HEK293 (cell line): ENCODE results near the gene SAMD9.

ENCODE experiments used
- CTCF ChIA-PET: fragments of 350-600 bp; formaldehyde crosslinking; extraction: SDS; loops from one replicate; lab custom pipeline; 2021; ENCODE audit warnings: antibody characterized with exemption; lab: Yijun Ruan, JAX
- POLR2A ChIA-PET: fragments of 300-600 bp; formaldehyde crosslinking; extraction: SDS; loops from one replicate; lab custom pipeline; 2020; ENCODE audit warnings: antibody characterized with exemption, inconsistent platforms; lab: Yijun Ruan, JAX
- H3K27ac ChIP-seq: fragments of 200-500 bp; sonication (Bioruptor generic); 2 replicates; pipeline ENCODE4 v1.5.1; 2014; ENCODE audit warnings: low read depth, low read length, control low read depth, inconsistent platforms; ENCODE audit errors: extremely low read depth
- H3K36me3 ChIP-seq, 2 experiments: fragments of 200-500 bp in 1 of 2; sonication (Bioruptor generic) in 1 of 2; 1 replicate in 1 of 2; 2 replicates in 1 of 2; pipeline ENCODE4 v1.5.1; 2014 to 2017; ENCODE audit warnings: inconsistent platforms in 2 of 2, low read length in 2 of 2; ENCODE audit not compliant: control insufficient read depth in 2 of 2, insufficient read depth in 1 of 2
- H3K4me1 ChIP-seq: fragments of 200-500 bp; sonication (Bioruptor generic); 2 replicates; pipeline ENCODE4 v1.5.1; 2014; ENCODE audit warnings: mild to moderate bottlenecking, low read length, inconsistent platforms; ENCODE audit not compliant: control insufficient read depth, insufficient read depth
- H3K4me3 ChIP-seq: 2 replicates; pipeline ENCODE4 v1.5.1; 2011; ENCODE audit warnings: low read depth, mild to moderate bottlenecking, control low read depth, low read length, moderate library complexity
- H3K9me3 ChIP-seq: fragments of 200-500 bp; sonication (Bioruptor generic); 2 replicates; pipeline ENCODE4 v1.5.1; 2014; ENCODE audit warnings: low read depth, low read length, inconsistent platforms; ENCODE audit not compliant: control insufficient read depth, insufficient read depth
- INSM2 ChIP-seq: fragments of 450-650 bp; formaldehyde crosslinking; IDR thresholded peaks from 2 replicates; pipeline ENCODE4 v1.5.1; 2016; ENCODE audit warnings: missing biosample characterization, missing genetic modification characterization
- KLF16 ChIP-seq: fragments of 450-650 bp; formaldehyde crosslinking; IDR thresholded peaks from 2 replicates; pipeline ENCODE4 v1.5.1; 2017; ENCODE audit warnings: missing biosample characterization, missing genetic modification characterization
- MEIS1 ChIP-seq: sonication (generic); formaldehyde crosslinking; IDR thresholded peaks from 2 replicates; pipeline ENCODE4 v1.8.1; 2022; ENCODE audit warnings: missing genetic modification reagents, mild to moderate bottlenecking, borderline replicate concordance
- MYNN ChIP-seq: fragments of 450-650 bp; formaldehyde crosslinking; IDR thresholded peaks from 2 replicates; pipeline ENCODE4 v1.5.1; 2016; ENCODE audit warnings: missing biosample characterization, missing genetic modification characterization, borderline replicate concordance
- PRDM4 ChIP-seq: fragments of 450-650 bp; formaldehyde crosslinking; IDR thresholded peaks from 2 replicates; pipeline ENCODE4 v1.5.1; 2017; ENCODE audit warnings: missing biosample characterization, missing genetic modification characterization
- RBAK ChIP-seq: fragments of 450-650 bp; formaldehyde crosslinking; IDR thresholded peaks from 2 replicates; pipeline ENCODE4 v1.5.1; 2016; ENCODE audit warnings: missing biosample characterization, missing genetic modification characterization
- SALL2 ChIP-seq: fragments of 450-650 bp; formaldehyde crosslinking; IDR thresholded peaks from 2 replicates; pipeline ENCODE4 v1.5.0; 2017; ENCODE audit warnings: missing biosample characterization, mild to moderate bottlenecking, missing genetic modification characterization, borderline replicate concordance
- SP2 ChIP-seq: fragments of 450-650 bp; formaldehyde crosslinking; IDR thresholded peaks from 2 replicates; pipeline ENCODE4 v1.5.1; 2016; ENCODE audit warnings: missing biosample characterization, missing genetic modification characterization
- WT1 ChIP-seq: fragments of 450-650 bp; formaldehyde crosslinking; IDR thresholded peaks from 2 replicates; pipeline ENCODE4 v1.5.1; 2016; ENCODE audit warnings: missing biosample characterization, missing genetic modification characterization
- YY1 ChIP-seq: fragments of 450-650 bp; formaldehyde crosslinking; IDR thresholded peaks from 2 replicates; pipeline ENCODE4 v1.5.1; 2018; ENCODE audit warnings: missing biosample characterization, missing genetic modification characterization
- ZFP3 ChIP-seq: fragments of 450-650 bp; formaldehyde crosslinking; IDR thresholded peaks from 2 replicates; pipeline ENCODE4 v1.5.1; 2016; ENCODE audit warnings: low read depth, missing biosample characterization, missing genetic modification characterization
- ZNF133 ChIP-seq: fragments of 450-650 bp; formaldehyde crosslinking; IDR thresholded peaks from 2 replicates; pipeline ENCODE4 v1.5.1; 2016; ENCODE audit warnings: missing biosample characterization, missing genetic modification characterization
- ZNF146 ChIP-seq: fragments of 450-650 bp; formaldehyde crosslinking; IDR thresholded peaks from 2 replicates; pipeline ENCODE4 v1.5.1; 2016; ENCODE audit warnings: missing biosample characterization, missing genetic modification characterization
- ZNF16 ChIP-seq: fragments of 450-650 bp; formaldehyde crosslinking; IDR thresholded peaks from 2 replicates; pipeline ENCODE4 v1.5.1; 2016; ENCODE audit warnings: low read depth, missing biosample characterization, missing genetic modification characterization
- ZNF311 ChIP-seq: fragments of 450-650 bp; formaldehyde crosslinking; IDR thresholded peaks from 2 replicates; pipeline ENCODE4 v1.5.1; 2017; ENCODE audit warnings: missing biosample characterization, missing genetic modification characterization, borderline replicate concordance
- ZNF335 ChIP-seq: fragments of 450-650 bp; formaldehyde crosslinking; conservative IDR thresholded peaks from 2 replicates; pipeline ENCODE4 v1.5.1; 2016; ENCODE audit warnings: missing biosample characterization, missing genetic modification characterization
- ZNF37A ChIP-seq: fragments of 450-650 bp; IDR thresholded peaks from 2 replicates; pipeline ENCODE4 v1.5.1; 2018; ENCODE audit warnings: missing biosample characterization, missing genetic modification characterization
- ZNF426 ChIP-seq: fragments of 450-650 bp; formaldehyde crosslinking; IDR thresholded peaks from 2 replicates; pipeline ENCODE4 v1.5.1; 2017; ENCODE audit warnings: missing biosample characterization, missing genetic modification characterization, mild to moderate bottlenecking, inconsistent platforms, moderate library complexity
- ZNF473 ChIP-seq: fragments of 450-650 bp; formaldehyde crosslinking; IDR thresholded peaks from 2 replicates; pipeline ENCODE4 v1.5.1; 2017; ENCODE audit warnings: missing biosample characterization, missing genetic modification characterization
- ZNF501 ChIP-seq: fragments of 450-650 bp; formaldehyde crosslinking; IDR thresholded peaks from 2 replicates; pipeline ENCODE4 v1.5.1; 2016; ENCODE audit warnings: missing biosample characterization, missing genetic modification characterization
- ZNF529 ChIP-seq: fragments of 450-650 bp; formaldehyde crosslinking; IDR thresholded peaks from 2 replicates; pipeline ENCODE4 v1.5.1; 2017; ENCODE audit warnings: missing genetic modification characterization, missing biosample characterization; ENCODE audit not compliant: insufficient replicate concordance
- ZNF654 ChIP-seq: fragments of 450-650 bp; formaldehyde crosslinking; IDR thresholded peaks from 2 replicates; pipeline ENCODE4 v1.5.1; 2016; ENCODE audit warnings: low read depth, missing biosample characterization, missing genetic modification characterization
- ZNF660 ChIP-seq: fragments of 450-650 bp; IDR thresholded peaks from 2 replicates; pipeline ENCODE4 v1.5.1; 2018; ENCODE audit warnings: missing biosample characterization, mild to moderate bottlenecking, missing genetic modification characterization
- ZNF776 ChIP-seq: fragments of 450-650 bp; formaldehyde crosslinking; IDR thresholded peaks from 2 replicates; pipeline ENCODE4 v1.5.0; 2017; ENCODE audit warnings: missing biosample characterization, missing genetic modification characterization, borderline replicate concordance
- ZNF830 ChIP-seq: fragments of 450-650 bp; IDR thresholded peaks from 2 replicates; pipeline ENCODE4 v1.5.0; 2018; ENCODE audit warnings: missing biosample characterization, missing genetic modification characterization, low read depth, mild to moderate bottlenecking, moderate library complexity
- ZNF837 ChIP-seq: fragments of 450-650 bp; formaldehyde crosslinking; IDR thresholded peaks from 2 replicates; pipeline ENCODE4 v1.5.1; 2016; ENCODE audit warnings: missing biosample characterization, missing genetic modification characterization
- ZNF843 ChIP-seq: fragments of 450-650 bp; formaldehyde crosslinking; IDR thresholded peaks from 2 replicates; pipeline ENCODE4 v1.5.1; 2016; ENCODE audit warnings: missing biosample characterization, missing genetic modification characterization
- TF ChIP-seq, protein P1 (sequence below): fragments of 450-650 bp; formaldehyde crosslinking; IDR thresholded peaks from 2 replicates; pipeline ENCODE4 v1.5.0; 2017; ENCODE audit warnings: missing biosample characterization, missing genetic modification characterization, borderline replicate concordance

SAMD9 gene

DNA sequence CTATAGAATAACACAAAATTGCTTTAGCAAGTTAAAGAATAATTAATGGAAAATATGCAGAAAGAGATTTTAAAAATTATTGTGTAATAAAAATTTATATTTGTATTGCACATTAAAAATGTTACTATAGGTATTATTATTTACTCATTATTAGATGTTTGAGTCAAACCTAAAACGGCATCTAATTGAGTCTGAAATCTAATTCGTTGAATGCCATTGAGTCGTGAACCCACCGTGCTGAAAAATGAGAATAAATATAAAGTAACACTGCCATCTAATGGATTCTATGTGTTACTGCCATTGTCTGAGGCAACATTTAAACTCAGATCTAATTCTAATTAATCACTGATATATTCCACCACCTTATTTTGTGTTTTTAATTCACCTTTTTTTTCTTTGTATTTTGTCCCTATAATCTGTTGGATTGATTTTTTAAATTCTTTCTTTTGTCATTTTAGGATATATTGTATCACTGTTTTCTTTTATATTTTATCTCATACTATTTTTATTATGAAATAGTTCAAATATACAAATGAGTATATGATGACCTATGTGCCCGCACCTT, 62.2 kb downstream of the SAMD9 start:
- Histone ChIP-seq H3K27ac (no peak overlapping the region), H3K4me3 (no peak overlapping the region), H3K9me3 (no peaks in the 10 kb centered on the region), H3K36me3 (no peaks in the 10 kb centered on the region)
- TF ChIP-seq ZNF335: peak; percentile 32
- no peak for TF ChIP-seq SP2 (tag by site-specific recombination)
- no peak for TF ChIP-seq ZNF660
- TF ChIP-seq ZNF830 (tag by site-specific recombination): no peak
- no peak for TF ChIP-seq ZNF843 (tag by site-specific recombination)
- no peak for TF ChIP-seq ZNF146 (tag by site-specific recombination)
- no peak for TF ChIP-seq ZNF776
- TF ChIP-seq, protein P1, sequence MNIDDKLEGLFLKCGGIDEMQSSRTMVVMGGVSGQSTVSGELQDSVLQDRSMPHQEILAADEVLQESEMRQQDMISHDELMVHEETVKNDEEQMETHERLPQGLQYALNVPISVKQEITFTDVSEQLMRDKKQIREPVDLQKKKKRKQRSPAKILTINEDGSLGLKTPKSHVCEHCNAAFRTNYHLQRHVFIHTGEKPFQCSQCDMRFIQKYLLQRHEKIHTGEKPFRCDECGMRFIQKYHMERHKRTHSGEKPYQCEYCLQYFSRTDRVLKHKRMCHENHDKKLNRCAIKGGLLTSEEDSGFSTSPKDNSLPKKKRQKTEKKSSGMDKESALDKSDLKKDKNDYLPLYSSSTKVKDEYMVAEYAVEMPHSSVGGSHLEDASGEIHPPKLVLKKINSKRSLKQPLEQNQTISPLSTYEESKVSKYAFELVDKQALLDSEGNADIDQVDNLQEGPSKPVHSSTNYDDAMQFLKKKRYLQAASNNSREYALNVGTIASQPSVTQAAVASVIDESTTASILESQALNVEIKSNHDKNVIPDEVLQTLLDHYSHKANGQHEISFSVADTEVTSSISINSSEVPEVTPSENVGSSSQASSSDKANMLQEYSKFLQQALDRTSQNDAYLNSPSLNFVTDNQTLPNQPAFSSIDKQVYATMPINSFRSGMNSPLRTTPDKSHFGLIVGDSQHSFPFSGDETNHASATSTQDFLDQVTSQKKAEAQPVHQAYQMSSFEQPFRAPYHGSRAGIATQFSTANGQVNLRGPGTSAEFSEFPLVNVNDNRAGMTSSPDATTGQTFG (tag by site-specific recombination): no peak
- TF ChIP-seq ZNF837 (tag by site-specific recombination): no peak
- peak; percentile 97 for TF ChIP-seq ZNF654 (tag by site-specific recombination)
- TF ChIP-seq RBAK: no peak
- no peak for TF ChIP-seq ZFP3 (tag by site-specific recombination)
- TF ChIP-seq MEIS1 (CRISPR knock-in tag): no peak
- TF ChIP-seq YY1 (tag by site-specific recombination): no peak
- TF ChIP-seq, all 188 proteins: peak for 2
- CTCF ChIA-PET: interaction anchor here (0.7 to 1.6 kb wide), 4 partner anchors 32 to 436 kb away, joined by 3 to 6 read pairs (median 4); no protein-coding TSS in a partner anchor
- no peaks in the 10 kb centered on the region for H3K4me1 ChIP-seq
- POLR2A ChIA-PET: no interaction called here

GRCh38 chr7:93054975-93055374, 62.8 kb downstream of the SAMD9 start:
- TF ChIP-seq ZNF16 (no peak), WT1 (tag by site-specific recombination) (no peak), ZNF654 (tag by site-specific recombination) (no peak), ZNF37A (tag by site-specific recombination) (no peak), INSM2 (tag by site-specific recombination) (no peak), ZNF311 (tag by site-specific recombination) (no peak), ZNF133 (tag by site-specific recombination) (no peak), ZNF426 (tag by site-specific recombination) (no peak), MYNN (tag by site-specific recombination) (no peak), ZNF473 (no peak), ZNF529 (no peak), KLF16 (tag by site-specific recombination) (no peak), ZNF501 (tag by site-specific recombination) (no peak), PRDM4 (tag by site-specific recombination) (no peak), SALL2 (no peak)
- ChIA-PET POLR2A (no interaction called here), CTCF (no interaction called here)
- Histone ChIP-seq H3K36me3 (no peaks in the 10 kb centered on the region), H3K9me3 (no peaks in the 10 kb centered on the region), H3K4me1 (no peaks in the 10 kb centered on the region), H3K4me3 (no peak overlapping the region), H3K27ac (no peak overlapping the region)
